ENCODE results near the gene KIAA1958.
"Not testable (repeated sequence)": the region's sequence is repeated elsewhere in the genome, so short reads cannot be mapped to it uniquely, and the experiment has no call there.

KIAA1958 gene

GRCh38 chr9:112496074-112496722 lies 9.6 kb downstream of the KIAA1958 start:
- Histone ChIP-seq H3K4me3 (no peak overlapping the region), H3K36me3 (replicated peaks) (peaks cover 15% of the 10 kb centered on the region), H3K27me3 (ENCODE audit: low read depth) (no peaks in the 10 kb centered on the region), H3K4me1 (peaks cover 12% of the 10 kb centered on the region), H3K9me3 (0 out of 2 replicates have a peak, but pooled peaks cover 4% of the 10 kb centered on the region)
- in situ Hi-C loops (cut with MboI; ENCODE audit: low sequenced_read_pairs), result no loop called here
- DNase-seq (ENCODE audit: low spot score in 2 of 2), result no peak

- in situ Hi-C loops (cut with MboI; ENCODE audit: low sequenced_read_pairs), result no loop called here
- H3K4me1 ChIP-seq, result peaks cover 19% of the 10 kb centered on the region
- no peak for DNase-seq (ENCODE audit: low spot score in 2 of 2)
- H3K9me3 ChIP-seq, result no peaks in the 10 kb centered on the region
- no peak overlapping the region for H3K4me3 ChIP-seq
- no peaks in the 10 kb centered on the region for H3K36me3 ChIP-seq (replicated peaks)
- no peaks in the 10 kb centered on the region for H3K27me3 ChIP-seq (ENCODE audit: low read depth)
Measured at GRCh38 chr9:112500842-112501241, 14.2 kb downstream of the KIAA1958 start.

GRCh38 chr9:112501287-112501686 lies 14.7 kb downstream of the KIAA1958 start:
- in situ Hi-C loops (cut with MboI; ENCODE audit: low sequenced_read_pairs), result no loop called here
- no peaks in the 10 kb centered on the region for H3K9me3 ChIP-seq
- H3K36me3 ChIP-seq (replicated peaks), result no peaks in the 10 kb centered on the region
- H3K4me3 ChIP-seq, result no peak overlapping the region
- no peak for DNase-seq (ENCODE audit: low spot score in 2 of 2)
- H3K27me3 ChIP-seq (ENCODE audit: low read depth), result no peaks in the 10 kb centered on the region
- H3K4me1 ChIP-seq, result peaks cover 16% of the 10 kb centered on the region

GRCh38 chr9:112502175-112502946 lies 15.7 kb downstream of the KIAA1958 start:
- no peaks in the 10 kb centered on the region for H3K36me3 ChIP-seq (replicated peaks)
- DNase-seq (ENCODE audit: low spot score in 2 of 2), result no peak
- H3K27me3 ChIP-seq (ENCODE audit: low read depth), result no peaks in the 10 kb centered on the region
- in situ Hi-C loops (cut with MboI; ENCODE audit: low sequenced_read_pairs), result no loop called here
- peaks cover 20% of the 10 kb centered on the region for H3K4me1 ChIP-seq
- H3K4me3 ChIP-seq, result no peak overlapping the region
- H3K9me3 ChIP-seq, result no peaks in the 10 kb centered on the region

- no peaks in the 10 kb centered on the region for H3K27me3 ChIP-seq (ENCODE audit: low read depth)
- no peaks in the 10 kb centered on the region for H3K9me3 ChIP-seq
- H3K4me3 ChIP-seq, result no peak overlapping the region
- H3K36me3 ChIP-seq (replicated peaks), result no peaks in the 10 kb centered on the region
- H3K4me1 ChIP-seq, result peaks cover 28% of the 10 kb centered on the region
- in situ Hi-C loops (cut with MboI; ENCODE audit: low sequenced_read_pairs), result no loop called here
- no peak for DNase-seq (ENCODE audit: low spot score in 2 of 2)
Measured at GRCh38 chr9:112503170-112503569, 16.5 kb downstream of the KIAA1958 start.

- Histone ChIP-seq H3K4me1 (peaks cover 36% of the 10 kb centered on the region), H3K9me3 (no peaks in the 10 kb centered on the region), H3K27me3 (ENCODE audit: low read depth) (no peaks in the 10 kb centered on the region), H3K36me3 (replicated peaks) (no peaks in the 10 kb centered on the region), H3K4me3 (no peak overlapping the region)
- in situ Hi-C loops (cut with MboI; ENCODE audit: low sequenced_read_pairs), result no loop called here
- DNase-seq (ENCODE audit: low spot score in 2 of 2), result no peak
Measured at GRCh38 chr9:112505086-112505485, 18.5 kb downstream of the KIAA1958 start.

GRCh38 chr9:112505607-112506006 lies 19.0 kb downstream of the KIAA1958 start:
- peaks cover 36% of the 10 kb centered on the region for H3K4me1 ChIP-seq
- in situ Hi-C loops (cut with MboI; ENCODE audit: low sequenced_read_pairs), result no loop called here

GRCh38 chr9:112506571-112506970 lies 19.9 kb downstream of the KIAA1958 start:
- in situ Hi-C loops (cut with MboI; ENCODE audit: low sequenced_read_pairs), result no loop called here
- H3K4me1 ChIP-seq, result peaks cover 36% of the 10 kb centered on the region
- H3K27me3 ChIP-seq (ENCODE audit: low read depth), result no peaks in the 10 kb centered on the region

More at GRCh38 chr9:112505607-112506006, 19.0 kb downstream of the KIAA1958 start:
- H3K4me3 ChIP-seq, result no peak overlapping the region
- no peaks in the 10 kb centered on the region for H3K27me3 ChIP-seq (ENCODE audit: low read depth)
- H3K9me3 ChIP-seq, result no peaks in the 10 kb centered on the region
- H3K36me3 ChIP-seq (replicated peaks), result no peaks in the 10 kb centered on the region
- DNase-seq (ENCODE audit: low spot score in 2 of 2), result no peak

GRCh38 chr9:112507001-112507680 lies 20.5 kb downstream of the KIAA1958 start:
- H3K27me3 ChIP-seq (ENCODE audit: low read depth), result no peaks in the 10 kb centered on the region
- in situ Hi-C loops (cut with MboI; ENCODE audit: low sequenced_read_pairs), result no loop called here
- no peak overlapping the region for H3K4me3 ChIP-seq
- H3K36me3 ChIP-seq (replicated peaks), result no peaks in the 10 kb centered on the region
- H3K9me3 ChIP-seq, result no peaks in the 10 kb centered on the region
- H3K4me1 ChIP-seq, result peaks cover 36% of the 10 kb centered on the region
- no peak for DNase-seq (ENCODE audit: low spot score in 2 of 2)

More at GRCh38 chr9:112506571-112506970, 19.9 kb downstream of the KIAA1958 start:
- Histone ChIP-seq H3K4me3 (no peak overlapping the region), H3K9me3 (no peaks in the 10 kb centered on the region), H3K36me3 (replicated peaks) (no peaks in the 10 kb centered on the region)
- DNase-seq (ENCODE audit: low spot score in 2 of 2), result no peak

GRCh38 chr9:112508377-112508776 lies 21.8 kb downstream of the KIAA1958 start:
- Histone ChIP-seq H3K4me3 (no peak overlapping the region), H3K36me3 (replicated peaks) (no peaks in the 10 kb centered on the region), H3K4me1 (peaks cover 31% of the 10 kb centered on the region), H3K9me3 (no peaks in the 10 kb centered on the region), H3K27me3 (ENCODE audit: low read depth) (no peaks in the 10 kb centered on the region)
- DNase-seq (ENCODE audit: low spot score in 2 of 2), result peak; percentile 13 to 52
- in situ Hi-C loops (cut with MboI; ENCODE audit: low sequenced_read_pairs), result no loop called here

GRCh38 chr9:112512377-112512776 lies 25.8 kb downstream of the KIAA1958 start:
- H3K36me3 ChIP-seq (replicated peaks); H3K9me3 ChIP-seq; DNase-seq (ENCODE audit: low spot score in 2 of 2); H3K4me3 ChIP-seq; in situ Hi-C loops (cut with MboI; ENCODE audit: low sequenced_read_pairs); H3K27me3 ChIP-seq (ENCODE audit: low read depth): not testable (repeated sequence)
- H3K4me1 ChIP-seq, result peaks cover 16% of the 10 kb centered on the region

GRCh38 chr9:112516769-112517168 lies 30.1 kb downstream of the KIAA1958 start:
- Histone ChIP-seq H3K36me3 (replicated peaks) (no peaks in the 10 kb centered on the region), H3K4me3 (no peak overlapping the region), H3K4me1 (peaks cover 4% of the 10 kb centered on the region), H3K9me3 (no peaks in the 10 kb centered on the region), H3K27me3 (ENCODE audit: low read depth) (no peaks in the 10 kb centered on the region)
- DNase-seq (ENCODE audit: low spot score in 2 of 2), result no peak
- in situ Hi-C loops (cut with MboI; ENCODE audit: low sequenced_read_pairs), result no loop called here

- Histone ChIP-seq H3K4me1 (peaks cover 4% of the 10 kb centered on the region), H3K36me3 (replicated peaks) (no peaks in the 10 kb centered on the region), H3K9me3 (no peaks in the 10 kb centered on the region), H3K27me3 (ENCODE audit: low read depth) (no peaks in the 10 kb centered on the region), H3K4me3 (no peak overlapping the region)
- in situ Hi-C loops (cut with MboI; ENCODE audit: low sequenced_read_pairs), result no loop called here
- DNase-seq (ENCODE audit: low spot score in 2 of 2), result no peak
Measured at GRCh38 chr9:112520069-112520468, 33.4 kb downstream of the KIAA1958 start.

GRCh38 chr9:112520656-112521055 lies 34.0 kb downstream of the KIAA1958 start:
- H3K4me3 ChIP-seq, result no peak overlapping the region
- no peaks in the 10 kb centered on the region for H3K36me3 ChIP-seq (replicated peaks)
- no peak for DNase-seq (ENCODE audit: low spot score in 2 of 2)
- in situ Hi-C loops (cut with MboI; ENCODE audit: low sequenced_read_pairs), result no loop called here
- H3K4me1 ChIP-seq, result peaks cover 4% of the 10 kb centered on the region
- H3K27me3 ChIP-seq (ENCODE audit: low read depth), result no peaks in the 10 kb centered on the region
- H3K9me3 ChIP-seq, result no peaks in the 10 kb centered on the region
